ENCODE results near the gene PPIC.

DNA sequence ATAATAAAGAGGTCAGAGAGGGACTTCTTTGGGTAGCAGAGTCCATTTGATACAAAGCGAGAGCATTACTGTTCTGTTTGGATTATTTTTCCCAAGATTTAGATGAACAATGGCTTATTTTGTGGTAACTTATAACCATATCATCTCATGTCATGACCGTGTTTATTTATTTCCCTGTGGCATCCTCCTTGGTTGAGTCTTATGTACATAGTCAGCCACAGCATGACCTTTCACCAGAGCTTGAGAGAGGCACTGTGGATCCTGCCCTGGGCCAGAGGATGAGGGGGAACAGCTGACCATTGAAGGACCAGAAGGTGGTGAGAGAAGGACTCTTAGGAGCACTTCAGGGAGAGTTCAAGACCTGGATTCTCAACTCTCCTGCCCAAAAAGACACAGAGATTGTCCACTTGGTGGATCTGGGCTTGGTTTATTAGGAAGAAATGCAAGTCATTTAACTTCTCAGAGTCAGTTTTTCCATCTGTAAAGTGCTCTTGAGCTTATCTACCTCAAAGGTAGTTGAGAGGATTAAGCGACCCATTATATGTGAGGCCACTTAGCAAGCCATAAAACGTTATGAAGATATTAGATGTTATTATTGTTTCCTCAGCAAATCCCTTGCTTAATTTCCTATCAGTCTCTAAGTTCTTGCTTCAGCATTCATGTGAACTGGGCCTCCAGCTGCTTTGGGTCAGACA is 51.4 kb downstream of the PPIC start:
- TF ChIP-seq EZH2 (optimal IDR thresholded peaks at IDR 0.05; ENCODE audit: low read depth, low read length): no peak
- TF ChIP-seq, protein P1, sequence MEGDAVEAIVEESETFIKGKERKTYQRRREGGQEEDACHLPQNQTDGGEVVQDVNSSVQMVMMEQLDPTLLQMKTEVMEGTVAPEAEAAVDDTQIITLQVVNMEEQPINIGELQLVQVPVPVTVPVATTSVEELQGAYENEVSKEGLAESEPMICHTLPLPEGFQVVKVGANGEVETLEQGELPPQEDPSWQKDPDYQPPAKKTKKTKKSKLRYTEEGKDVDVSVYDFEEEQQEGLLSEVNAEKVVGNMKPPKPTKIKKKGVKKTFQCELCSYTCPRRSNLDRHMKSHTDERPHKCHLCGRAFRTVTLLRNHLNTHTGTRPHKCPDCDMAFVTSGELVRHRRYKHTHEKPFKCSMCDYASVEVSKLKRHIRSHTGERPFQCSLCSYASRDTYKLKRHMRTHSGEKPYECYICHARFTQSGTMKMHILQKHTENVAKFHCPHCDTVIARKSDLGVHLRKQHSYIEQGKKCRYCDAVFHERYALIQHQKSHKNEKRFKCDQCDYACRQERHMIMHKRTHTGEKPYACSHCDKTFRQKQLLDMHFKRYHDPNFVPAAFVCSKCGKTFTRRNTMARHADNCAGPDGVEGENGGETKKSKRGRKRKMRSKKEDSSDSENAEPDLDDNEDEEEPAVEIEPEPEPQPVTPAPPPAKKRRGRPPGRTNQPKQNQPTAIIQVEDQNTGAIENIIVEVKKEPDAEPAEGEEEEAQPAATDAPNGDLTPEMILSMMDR (IDR thresholded peaks at IDR 0.05; ENCODE audit: low read length): no peak
- TF ChIP-seq EZH2phosphoT487 (IDR thresholded peaks at IDR 0.05; ENCODE audit: low read length): no peak
